ENCODE data around the gene TTLL8.

The TTLL8 gene

DNA sequence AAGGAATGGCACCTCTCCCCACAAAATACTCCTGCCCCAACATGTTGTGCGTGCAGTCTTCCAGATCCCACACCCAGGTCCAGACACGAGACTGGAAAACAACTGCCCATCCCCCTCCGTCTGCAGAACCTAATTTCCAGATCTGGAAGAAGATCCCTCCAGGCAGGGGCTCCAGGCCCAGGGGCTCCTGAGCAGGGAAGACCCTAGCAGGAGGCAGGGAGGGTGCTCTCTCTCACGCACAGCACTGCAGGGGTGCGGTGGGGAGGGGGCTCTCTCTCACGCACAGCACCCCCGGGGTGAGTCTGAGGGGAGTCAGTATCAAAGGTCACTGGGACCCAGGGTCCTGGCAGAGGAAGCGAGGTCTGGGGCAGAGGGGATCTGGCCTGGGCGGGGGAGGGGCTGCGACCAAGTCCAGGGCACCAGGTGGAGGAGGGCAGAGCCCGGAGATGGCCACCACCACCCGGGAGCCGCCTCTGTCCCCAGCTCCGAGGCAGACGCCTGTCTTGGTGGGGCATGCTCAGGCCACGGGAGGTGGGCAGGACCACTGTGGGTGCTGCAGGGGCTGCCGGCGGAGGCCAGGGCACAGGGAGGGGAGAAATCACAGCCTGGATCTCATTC lies 25.5 kb upstream of the TTLL8 start:
- peak; percentile 50 for DNase-seq (ENCODE audit: low spot score)

DNA sequence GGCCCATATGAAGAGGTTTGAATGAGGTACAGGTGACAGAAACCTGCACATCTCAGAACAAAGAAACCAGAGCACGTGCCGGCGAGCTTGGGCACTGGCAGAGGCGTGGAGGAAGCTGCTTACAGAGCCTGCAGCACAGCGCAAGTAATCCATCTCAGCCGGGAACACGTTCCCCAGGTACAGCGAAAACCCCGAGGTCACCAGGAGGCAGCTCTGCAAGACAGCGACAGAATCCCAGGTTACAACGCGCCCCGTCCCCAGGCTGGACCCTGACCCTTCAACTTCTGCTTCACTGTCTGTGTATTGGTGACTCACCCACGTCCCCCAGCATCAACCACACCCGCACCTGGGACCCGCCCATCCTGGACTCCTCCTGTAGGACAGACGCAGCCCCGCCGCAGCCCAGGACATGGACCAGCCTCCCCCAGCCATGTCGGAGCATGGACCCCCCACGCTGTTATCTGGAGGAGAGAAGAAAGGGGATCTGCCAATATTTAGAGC lies 24.9 kb upstream of the TTLL8 start:
- no peak for DNase-seq (ENCODE audit: low spot score)

DNA sequence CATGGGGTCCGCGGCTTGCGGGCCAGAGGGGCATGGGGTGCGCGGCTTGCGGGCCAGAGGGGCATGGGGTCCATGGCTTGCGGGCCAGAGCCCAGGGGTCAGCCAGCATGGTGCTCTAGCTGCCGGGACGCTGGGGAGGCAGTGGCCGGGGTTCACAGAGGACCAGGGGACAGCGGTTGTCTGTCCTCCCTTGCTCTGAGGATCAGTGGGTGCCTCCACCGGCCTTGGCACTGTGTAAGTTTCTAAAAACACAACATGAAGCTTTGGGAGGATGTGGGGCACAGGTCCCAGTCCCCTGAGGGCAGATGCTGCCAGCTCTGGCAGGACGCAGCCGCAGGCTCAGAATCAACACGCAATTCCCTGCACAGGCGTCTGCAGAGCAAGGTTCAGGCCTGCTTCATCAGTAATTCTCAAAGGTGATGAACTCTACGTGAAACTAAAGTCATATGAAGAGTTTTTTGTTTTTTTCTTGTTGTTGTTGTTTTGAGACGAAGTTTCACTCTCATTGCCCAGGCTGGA lies 24.2 kb upstream of the TTLL8 start:
- DNase-seq (ENCODE audit: low spot score): no peak

DNA sequence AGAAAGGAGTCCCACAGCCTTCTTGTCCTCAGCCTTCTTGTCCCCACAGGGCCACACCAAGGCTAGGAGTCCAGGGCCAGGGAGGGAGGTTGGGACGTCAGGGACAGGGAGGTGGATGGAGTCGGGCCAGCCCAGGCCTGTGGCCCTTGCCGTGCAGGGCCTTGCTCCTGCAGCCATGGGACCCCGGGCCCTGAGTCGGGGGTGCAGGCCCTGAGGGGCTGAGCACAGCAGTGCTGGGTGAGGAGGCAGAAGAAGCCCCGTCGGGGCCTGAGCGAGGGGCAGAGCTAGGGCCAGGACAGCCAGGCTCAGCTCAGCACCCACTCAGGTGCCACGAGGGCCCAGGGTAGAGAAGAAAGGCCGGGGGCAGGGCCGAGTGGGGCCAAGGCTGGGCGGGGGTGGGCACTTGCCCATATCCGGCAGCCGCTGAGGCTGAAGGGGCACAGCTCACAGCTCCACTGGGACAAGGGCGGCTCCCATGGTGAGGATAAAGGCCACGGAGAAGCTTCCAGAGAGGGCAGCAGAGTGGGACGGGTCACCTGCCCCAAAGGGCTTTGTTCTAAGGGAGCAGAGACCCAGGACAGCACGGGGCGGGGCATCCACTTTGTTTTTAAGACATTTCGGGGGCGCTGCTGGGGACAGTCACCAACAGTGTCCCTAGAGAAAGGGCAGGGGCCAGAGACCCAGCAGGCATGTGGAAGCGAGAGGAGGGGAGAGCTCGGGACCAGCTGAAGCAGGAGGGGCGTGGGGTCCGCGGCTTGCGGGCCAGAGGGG lies 23.5 kb upstream of the TTLL8 start:
- DNase-seq (ENCODE audit: low spot score): no peak

DNA sequence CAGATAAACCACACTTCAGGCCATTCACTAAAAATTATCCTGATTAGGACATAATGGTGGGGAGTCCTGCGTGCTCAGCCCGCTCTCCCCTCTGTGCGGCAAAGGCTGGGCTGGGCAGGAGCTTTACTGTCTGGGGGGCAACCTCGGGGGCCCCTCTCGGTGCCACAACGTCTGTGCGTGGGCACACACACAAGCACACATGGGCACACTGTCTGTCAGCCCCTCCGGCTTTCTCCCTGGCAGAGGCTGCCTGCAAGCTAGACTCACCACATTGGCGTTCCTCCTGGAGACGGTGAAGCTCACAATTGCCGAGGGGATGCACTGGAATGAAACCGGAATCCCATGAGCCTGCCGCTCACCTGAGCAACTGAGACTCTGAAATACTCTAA lies 22.0 kb upstream of the TTLL8 start:
- DNase-seq (ENCODE audit: low spot score): no peak

DNA sequence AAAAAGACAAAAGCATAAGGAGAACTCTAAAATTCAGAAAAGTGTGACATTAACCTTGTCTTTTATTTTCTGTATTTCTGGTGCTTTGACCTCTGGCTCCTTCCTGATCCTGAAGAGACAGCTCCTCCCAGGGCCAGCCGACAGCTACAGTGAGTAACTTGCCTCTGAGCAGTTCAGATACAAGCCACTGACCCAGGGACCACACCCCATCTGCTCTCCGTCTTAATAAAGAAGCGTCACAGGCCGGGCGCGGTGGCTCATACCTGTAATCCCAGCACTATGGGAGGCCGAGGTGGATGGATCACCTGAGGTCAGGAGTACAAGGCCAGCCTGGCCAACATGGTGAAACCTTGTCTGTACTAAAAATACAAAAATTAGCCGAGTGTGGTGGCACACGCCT lies 20.7 kb upstream of the TTLL8 start:
- no peak for DNase-seq (ENCODE audit: low spot score)

DNA sequence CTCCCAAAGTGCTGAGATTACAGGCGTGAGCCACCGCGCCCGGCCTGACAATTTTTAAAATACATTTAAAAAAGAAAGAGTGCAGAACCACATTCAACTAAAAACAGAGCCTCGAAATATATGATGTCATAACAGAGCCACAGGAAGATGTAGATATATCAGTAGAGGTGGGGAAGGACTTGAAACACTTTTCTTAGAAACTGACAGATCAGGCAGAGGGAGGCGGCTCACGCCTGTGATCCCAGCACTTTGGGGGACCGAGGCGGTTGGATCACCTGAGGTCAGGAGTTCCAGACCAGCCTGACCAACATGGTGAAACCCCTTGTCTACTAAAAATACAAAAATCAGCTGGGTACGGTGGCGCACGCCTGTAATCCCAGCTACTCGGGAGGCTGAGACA lies 20.1 kb upstream of the TTLL8 start:
- no peak for DNase-seq (ENCODE audit: low spot score)

DNA sequence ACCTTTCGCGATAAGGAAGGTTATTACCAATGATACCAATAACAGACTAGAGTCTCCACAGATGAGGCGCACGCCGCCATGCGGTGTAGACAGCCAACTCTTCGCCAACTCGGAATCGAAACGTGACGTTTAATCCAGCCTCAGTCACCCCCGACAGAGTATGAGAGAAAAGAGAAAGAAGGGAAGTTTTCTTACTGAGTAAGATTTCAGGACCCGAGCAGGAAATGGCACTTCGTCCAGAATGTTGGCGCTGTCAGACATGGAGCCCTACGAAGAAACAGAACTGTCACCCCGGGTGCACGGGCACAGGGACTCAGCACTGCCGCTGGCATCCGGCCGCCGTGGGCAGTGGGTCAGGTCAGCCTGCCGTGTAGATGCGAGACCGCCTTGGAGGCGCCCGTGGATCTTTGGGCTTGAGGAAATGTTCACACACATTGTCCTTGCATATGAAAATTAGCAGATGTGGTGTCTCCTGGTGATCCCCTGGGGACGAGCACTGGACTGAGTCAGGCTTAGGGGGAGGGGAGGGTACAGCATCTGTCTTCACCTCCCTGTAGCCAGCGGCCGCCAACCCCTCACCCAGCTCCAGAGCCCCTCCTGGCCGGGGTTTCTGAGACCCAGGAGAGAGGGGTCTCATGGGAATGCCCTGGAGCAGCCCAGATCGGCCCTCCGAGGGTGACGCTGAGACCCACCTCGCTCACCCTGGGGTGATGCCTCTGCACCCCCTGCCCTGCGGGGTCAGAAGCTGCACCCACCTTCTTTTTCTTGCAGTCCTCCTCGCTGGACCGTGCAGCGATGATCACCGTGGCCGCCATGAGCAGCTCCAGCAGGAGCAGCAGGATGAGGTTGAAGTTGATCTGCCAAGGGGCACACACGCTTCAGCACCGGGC lies 18.8 kb upstream of the TTLL8 start:
- no peak for DNase-seq (ENCODE audit: low spot score)

DNA sequence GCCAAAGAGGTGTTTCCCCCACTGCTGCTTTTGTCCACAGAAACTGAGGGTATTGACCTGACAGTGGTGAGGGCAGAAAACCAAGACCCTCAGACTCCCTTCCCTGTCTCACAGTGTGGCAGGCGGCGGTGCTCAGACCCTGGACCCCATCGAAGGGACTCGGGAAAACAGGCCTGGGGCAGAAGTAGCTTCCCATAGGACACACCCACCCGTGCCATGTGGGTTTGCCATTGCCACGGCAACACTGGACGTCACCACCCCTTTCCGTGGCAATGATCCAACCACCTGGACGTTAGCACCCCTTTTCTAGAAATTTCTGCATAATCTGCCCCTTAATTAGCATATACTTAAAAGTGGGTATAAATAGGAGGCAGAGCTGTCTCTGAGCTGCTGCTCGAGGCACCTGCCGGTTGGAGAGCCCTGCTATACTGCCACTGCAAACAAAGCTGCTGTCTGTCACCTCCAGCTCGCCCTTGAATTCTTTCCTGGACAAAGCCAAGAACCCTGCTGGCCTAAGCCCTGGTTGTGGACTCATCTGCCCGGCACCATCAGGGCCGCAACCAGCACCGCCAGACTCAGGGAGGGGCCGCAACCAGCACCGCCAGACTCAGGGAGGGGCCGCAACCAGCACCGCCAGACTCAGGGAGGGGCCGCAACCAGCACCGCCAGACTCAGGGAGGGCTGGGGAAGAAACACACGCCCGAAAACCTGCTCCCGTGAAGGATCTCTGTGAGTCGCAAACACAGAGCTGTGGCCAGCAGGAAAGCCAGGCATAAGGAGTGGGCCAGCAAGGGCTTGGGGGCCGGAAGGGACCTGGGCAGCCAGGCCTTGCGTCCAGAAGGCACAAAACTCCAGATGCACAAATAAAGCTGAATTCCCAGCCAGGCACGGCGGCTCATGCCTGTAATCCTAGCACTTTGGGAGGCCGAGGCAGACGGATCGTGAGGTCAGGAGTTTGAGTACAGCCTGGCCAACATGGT lies 16.7 kb upstream of the TTLL8 start:
- no peak for DNase-seq (ENCODE audit: low spot score)

DNA sequence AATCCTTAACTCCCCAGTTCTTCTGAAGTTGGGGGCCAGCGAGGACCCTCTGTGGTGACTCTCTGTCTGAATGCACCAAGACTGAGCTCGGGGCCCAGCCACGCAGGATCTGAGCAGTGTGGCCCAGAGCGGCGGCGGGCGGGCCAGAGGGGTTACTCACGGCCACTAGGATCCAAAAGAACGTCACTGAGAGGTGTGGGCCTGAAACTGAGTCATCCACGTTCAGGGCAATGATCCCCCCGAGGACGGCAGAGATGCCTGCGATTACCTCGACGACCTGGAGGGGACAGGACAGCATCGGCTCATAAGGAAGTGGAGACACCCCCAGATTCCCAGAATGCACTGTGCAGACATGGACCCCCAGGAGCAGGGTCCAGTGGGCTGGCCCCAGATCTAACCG lies 16.0 kb upstream of the TTLL8 start:
- DNase-seq (ENCODE audit: low spot score): no peak

DNA sequence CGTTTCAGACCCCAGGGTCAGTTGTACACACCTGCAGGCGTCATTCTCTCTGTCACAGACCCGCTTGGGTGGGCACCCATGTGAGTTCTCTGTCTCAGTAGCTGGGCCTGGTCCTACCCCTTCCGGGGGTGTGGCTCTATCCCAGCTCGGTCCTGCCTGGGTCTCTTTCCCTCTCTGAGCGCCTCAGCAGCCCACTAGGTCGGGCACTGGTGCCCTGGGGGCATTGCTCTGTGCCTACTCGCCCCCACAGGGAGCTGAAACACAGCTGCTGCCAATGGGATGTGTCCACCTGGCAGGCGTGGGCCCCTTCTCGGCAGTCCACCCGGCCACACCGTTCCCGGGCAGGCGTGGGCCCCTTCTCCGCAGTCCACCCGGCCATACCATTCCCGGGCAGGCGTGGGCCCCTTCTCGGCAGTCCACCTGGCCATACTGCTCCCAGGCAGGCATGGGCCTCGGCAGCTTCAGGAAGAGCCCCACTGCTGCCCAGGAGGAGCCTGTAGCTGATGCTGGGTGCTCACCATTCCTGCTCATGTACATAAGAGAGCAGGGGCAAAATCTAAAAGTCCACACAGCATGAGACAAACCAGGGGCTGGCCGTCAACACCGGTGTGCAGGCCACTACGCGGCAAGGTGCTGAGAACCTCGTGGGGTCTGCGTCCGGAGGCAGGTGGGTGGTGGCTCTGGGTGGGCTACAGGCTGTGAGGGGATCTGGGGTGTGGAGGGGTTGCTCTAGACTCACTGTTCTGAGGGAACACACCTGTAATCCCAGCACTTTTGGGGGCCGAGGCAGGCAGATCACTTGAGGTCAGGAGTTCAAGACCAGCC lies 14.8 kb upstream of the TTLL8 start:
- no peak for DNase-seq (ENCODE audit: low spot score)

DNA sequence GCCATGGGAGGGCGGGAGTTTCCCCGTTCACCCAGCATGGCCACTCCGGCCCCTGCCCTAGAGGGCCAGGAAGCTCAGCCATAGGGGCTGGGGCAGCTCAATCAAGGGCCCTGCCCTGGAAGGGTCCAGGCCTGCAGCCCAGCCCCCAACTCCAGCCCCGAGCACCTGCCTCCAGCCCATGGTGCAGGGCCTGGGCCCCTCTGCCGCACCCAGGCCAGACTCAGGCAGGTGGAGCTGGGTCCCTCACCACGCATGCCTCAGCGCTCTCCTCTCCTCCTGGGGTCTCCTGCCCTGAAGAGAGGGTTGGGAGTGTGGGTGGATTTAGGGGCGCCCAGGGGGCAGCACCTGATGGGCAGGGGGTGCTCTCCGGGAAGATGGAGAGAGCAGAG lies 14.1 kb upstream of the TTLL8 start:
- DNase-seq (ENCODE audit: low spot score): no peak

DNA sequence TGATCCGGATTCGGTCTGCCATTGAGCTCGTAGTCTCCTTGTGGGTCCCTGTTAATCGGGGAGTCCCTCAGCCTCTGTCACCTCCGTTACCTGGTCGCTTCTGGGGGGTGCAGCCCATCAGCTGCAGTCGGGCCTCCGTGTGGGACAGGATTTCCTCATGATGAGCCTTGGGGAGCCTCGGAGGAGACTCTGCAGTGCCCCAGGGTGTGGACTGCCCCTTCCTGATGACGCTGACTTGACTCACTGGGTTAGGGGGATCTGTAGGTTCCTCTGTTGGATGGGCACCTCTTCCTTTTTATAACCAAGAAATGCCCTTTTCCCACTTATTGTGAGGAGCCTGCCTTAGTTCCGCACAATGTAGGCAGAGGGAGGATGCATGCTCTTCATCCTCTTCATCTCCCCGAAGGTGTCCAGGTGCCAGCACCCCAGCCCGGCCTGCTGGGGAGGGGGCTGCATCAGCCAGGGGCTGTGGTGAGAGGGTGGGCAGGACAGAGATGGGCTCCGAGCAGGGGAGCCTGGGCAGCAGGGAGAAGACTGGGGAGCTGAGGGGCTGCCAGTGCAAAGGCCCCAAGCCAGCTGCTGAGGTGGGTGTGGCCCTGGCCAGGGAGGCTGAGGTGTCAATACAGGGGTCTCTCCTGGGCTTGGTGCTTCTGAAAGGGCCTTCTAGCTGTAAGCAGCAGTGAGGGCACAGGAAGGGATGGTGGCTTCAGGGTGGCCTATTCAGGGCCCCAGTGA lies 13.5 kb upstream of the TTLL8 start:
- no peak for DNase-seq (ENCODE audit: low spot score)

DNA sequence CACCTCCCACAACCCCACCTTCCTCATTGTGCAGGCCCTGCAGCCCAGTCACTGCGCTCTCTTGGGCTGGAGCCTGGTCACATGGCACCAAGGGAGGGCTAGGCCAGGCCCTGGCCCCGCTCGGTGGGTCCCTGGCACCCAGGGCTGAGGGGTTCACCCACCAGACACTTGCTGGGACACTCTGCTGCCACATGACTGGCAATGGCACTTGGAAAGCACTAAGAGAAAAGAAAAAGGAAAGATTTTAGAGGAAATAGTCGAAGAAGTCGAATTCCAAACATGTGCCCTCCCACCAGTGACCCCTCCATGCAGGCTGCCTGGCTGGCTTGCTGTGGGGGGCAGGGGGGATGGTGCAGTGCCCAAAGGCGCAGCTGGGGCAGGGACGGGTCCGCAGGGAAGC lies 12.3 kb upstream of the TTLL8 start:
- DNase-seq (ENCODE audit: low spot score): no peak

DNA sequence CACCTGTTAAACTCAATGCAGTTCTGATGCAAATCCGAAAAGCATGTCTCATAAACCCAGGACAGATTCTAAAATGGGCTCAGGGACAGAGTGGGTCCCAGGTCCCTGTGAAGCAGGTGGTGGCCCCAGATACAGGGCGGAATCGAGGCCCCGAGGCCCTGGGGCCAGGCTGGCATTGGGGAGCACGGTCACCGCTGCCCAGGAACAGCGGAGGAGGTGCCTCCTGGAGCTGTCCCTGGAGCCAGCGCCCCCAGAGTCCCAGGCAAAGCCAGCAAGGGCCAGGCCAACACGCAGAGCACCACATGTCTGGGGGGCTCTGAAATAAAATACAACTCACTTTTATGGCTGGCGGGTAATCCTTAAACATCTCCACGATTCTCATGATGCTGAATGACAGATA lies 10.0 kb upstream of the TTLL8 start:
- no peak for DNase-seq (ENCODE audit: low spot score)

DNA sequence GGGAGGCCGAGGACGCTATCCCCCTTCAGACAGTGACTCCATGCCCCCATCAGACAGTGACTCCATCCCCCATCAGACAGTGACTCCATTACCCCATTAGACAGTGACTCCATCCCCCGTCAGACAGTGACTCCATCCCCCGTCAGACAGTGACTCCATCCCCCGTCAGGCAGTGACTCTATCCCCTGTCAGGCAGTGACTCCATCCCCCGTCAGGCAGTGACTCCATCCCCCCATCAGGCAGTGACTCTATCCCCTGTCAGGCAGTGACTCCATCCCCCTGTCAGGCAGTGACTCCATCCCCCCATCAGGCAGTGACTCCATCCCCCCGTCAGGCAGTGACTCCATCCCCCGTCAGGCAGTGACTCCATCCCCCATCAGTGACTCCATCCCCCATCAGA lies 9.1 kb upstream of the TTLL8 start:
- DNase-seq (ENCODE audit: low spot score): no peak

DNA sequence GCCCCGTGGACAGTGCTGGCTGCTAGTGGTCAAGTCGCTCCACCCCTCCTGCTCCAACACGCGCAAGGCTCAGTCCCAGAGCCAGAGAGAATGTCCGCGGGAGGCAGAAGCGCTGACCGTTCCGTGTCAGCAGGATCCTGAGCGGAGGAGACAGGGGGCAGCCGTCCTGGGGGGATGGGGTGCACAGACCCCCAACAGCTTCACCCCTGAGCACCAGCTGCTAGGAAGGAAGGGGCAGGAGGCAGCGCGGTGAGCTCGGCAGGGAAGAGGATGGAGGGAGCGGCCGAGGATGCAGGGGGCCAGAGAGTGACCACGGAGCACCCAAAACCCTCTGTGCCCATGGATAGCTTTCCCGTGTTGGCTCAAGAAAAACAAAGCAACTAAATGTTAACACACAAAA lies 6.4 kb upstream of the TTLL8 start:
- no peak for DNase-seq (ENCODE audit: low spot score)

DNA sequence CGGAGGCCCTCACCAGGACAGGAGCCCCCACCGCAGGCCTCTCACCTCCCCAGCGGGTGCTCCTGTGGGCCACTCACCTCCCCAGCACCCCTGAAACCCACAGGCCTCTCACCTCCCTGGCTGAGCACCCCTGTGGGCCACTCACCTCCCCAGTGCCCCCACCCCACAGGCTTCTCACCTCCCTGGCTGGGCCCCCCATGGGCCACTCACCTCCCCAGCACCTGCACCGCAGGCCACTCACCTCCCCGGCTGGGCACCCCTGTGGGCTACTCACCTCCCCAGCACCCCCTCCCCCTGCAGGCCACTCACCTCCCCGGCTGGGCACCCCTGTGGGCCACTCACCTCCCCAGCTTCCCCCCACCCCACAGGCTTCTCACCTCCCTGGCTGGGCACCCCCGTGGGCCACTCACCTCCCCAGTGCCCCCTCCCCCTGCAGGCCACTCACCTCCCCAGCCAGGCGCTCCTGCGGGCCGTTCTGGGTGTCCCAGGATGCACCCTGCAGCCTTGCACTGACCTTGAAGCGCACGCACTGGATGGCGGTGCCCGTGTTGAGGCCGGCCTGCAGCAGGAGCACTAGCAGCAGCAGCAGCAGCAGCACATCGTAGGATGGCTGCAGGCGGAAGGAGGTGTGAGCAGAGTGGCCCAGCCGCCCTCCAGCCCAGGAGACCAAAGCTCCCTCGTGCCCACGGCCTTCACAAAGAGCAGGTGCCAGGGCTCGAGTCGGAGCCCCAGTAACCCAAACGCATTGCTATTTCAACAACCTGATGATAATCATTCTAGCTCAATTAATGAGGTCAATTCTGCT lies 5.7 kb upstream of the TTLL8 start:
- DNase-seq (ENCODE audit: low spot score): no peak

Data from SK-N-DZ (cell line).